DMS53 treated with DMSO at 0.1 percent for 48 hours (cell line): Measurements from ENCODE around the gene TRMT10B.

Experiments
- DNase-seq: peaks from one replicate; lab custom pipeline; 2025; ENCODE audit not compliant: unreplicated experiment; lab: John Stamatoyannopoulos, UW

TRMT10B gene, protein sequence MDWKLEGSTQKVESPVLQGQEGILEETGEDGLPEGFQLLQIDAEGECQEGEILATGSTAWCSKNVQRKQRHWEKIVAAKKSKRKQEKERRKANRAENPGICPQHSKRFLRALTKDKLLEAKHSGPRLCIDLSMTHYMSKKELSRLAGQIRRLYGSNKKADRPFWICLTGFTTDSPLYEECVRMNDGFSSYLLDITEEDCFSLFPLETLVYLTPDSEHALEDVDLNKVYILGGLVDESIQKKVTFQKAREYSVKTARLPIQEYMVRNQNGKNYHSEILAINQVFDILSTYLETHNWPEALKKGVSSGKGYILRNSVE

DNA sequence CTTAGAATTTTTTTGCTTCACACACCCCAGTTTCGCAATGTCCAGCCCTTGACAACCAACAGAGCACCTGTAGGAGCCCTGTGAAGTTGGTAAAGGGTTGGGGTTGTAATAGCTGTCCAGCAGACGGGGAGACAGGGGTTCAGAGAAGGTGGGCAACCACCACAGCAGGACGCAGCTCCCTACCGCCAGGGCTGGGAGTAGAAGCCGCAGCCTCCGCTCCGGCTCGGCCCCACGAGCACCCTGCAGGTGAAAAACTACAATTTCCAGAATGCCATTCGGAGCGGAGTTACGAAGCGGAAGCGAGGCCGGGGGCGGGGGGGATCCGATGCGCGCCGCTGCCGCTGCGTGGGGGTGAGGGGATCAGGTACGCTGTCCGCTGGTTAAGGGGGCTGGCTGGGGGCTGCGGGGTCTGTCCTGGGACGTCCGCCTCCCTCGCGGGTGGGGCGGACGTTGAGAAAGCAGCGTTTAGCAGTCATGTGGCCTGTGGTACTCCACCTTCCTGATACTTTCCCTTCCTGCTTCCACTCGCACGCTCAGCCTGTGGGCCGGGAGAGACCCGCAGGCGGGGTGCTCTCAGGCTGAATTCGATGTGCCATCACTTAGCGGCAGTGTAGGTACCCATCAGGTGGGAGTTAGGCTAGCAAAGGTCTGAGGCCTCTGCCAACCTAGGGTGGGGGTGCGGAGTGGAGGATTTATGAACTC is at the start of gene TRMT10B:
TRMT10B (plus strand) TSS at position 317 of the 702 bp plus-strand sequence. CDS start 8,127 bp downstream, outside the sequence.
- peak; percentile 46 for DNase-seq

DNA sequence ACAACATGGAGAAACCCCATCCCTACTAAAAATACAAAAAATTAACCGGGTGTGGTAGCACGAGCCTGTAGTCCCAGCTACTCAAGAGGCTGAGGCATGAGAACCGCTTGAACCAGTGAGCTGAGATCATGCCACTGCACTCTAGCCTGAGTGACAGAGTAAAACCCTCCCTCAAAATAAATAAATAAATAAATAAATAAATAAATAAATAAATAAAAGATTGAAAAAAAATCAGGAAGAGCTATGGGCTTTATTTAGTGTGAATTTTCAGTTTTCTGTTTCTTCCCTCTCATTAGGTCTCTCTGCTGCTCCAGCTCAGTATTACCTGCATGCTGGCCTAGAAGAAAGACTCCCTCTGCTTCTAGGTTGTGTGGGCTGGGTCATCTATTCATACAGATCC is 47.8 kb upstream of the TRMT10B start:
- DNase-seq, result no peak

DNA sequence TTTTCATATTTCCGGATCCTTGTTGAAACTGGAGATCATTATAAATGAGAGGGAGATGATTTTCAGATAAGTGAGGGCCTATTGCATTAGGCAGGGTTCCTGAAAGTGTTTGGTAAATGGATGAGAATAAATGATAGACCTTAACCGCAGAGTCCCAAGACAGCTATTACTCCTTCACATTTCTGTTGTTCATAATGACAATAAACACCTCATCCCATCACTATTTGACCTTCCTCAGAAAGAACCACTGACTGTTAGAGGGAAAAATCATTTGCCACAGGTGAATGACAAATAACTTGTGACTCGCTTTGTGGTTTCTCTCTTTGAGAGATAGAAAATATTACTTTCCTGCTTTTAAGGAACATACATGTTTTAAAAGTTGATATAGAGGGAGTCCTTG is 47.3 kb upstream of the TRMT10B start:
- DNase-seq, result no peak

DNA sequence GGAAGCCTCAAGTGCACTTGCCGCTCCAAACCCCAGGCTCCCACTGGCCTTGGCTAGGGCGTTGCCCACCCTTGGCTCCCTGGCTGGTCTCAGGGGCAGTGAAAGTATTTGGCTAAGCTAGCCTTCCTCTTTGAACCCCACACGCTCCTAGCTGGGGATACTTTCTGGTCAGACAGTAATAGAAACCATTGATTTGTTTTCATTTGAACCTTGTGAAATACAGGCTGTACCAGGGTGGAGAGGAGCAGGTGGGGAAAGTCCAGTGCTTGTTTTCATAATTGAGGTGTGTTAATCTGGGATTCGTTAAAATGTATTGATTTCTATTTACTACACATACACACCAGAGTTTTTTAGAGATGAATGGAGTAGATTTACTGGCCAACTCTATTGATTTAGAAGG is 45.9 kb upstream of the TRMT10B start:
- DNase-seq, result no peak

DNA sequence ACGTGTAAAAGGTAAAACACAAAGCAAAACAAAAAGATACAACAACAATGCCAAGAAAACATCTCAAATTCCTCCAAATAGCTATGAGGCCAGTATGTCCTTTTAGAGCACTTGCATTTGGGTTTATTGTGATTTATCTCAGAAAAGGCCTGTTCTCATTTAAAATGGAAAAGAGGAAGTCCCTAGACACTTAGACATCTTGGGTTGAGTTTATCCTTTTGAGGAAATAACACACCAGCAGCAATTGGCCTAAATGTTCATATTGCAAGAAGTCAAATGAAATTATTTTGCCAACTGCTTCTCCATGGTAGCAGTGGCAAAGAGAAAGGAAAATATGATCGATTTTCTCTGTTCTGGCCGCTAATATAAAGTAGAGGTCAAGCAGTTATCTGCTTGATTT is 43.6 kb upstream of the TRMT10B start:
- no peak for DNase-seq

DNA sequence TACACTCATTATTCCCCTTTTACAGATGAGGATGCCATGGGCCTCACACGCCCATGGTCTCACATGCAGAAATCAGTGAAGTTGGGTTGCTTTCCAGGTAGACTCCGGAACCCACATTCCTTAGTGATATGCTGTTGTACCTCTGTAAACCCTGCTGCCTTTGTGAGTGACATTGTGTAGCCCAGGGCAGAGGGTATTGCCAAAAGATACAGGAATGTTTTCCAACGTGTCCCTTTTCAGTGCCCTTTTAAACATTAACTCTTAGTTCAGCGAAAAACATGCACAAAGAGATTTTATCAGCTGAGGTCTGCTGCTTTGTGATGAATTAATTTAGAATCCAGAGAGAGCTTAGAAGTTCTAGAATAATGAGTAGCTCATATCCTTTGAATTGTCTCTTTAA is 38.3 kb upstream of the TRMT10B start:
- DNase-seq, result no peak

DNA sequence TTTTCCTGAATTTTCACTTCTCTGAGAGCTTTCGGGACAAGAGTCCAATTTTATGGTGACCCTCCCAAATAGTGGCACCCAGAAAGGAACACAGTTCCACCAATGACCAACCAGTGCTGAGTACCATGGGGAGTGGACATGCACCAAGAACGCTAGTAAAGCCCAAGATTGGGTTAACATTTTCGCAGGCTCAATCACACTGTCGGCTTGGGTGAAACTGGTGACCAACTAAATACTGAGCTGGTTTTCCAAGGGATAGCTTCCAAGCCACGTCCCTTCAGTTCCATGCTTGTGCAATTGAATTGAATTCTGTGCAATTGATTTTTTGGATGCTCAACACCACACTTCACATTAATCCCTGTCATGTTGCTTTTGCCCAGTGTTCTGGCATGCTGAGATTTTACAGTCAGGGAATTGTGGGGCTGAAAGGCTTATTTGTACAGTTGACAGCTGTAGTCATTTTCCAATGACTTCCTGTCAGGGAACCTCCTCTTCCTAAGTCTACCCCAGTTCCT is 37.6 kb upstream of the TRMT10B start:
- DNase-seq, result no peak

DNA sequence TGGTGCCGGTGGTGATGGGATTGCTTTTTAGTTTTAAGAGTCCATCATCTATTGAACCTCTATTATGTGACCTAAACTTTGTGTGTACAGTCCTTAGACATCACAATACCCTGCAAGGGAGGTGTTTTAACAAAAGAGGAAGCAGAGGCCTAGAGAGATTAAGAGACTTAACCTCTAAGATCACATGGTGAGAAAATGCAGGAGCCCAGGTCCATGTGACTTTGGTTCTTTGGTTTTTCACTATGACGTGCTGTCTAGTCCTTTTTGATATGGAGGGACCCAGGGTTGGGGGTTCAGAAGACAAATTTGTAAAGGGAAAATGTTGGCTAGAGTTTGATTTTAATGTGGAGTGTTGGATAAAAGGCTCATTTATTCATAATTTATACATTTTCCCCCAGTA is 34.1 kb upstream of the TRMT10B start:
- DNase-seq, result no peak

DNA sequence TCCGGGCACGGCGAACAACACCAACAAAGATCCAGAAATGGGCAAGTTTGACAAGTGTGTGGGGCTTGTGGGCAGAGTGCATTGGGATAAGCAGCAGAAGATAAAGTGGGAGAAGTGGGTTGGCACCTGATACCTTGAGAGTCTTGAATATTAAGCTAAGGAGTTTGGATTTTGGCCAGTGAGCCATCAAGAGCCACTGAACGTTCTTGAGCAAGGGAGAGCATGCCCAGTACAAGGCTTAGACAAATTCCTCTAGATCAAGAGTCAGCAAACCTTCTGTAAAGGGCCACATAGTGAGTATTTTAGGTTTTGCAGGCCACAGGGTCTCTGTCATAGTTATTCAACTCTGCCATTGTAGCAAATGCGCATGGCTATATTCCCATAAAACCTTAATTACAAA is 26.6 kb upstream of the TRMT10B start:
- no peak for DNase-seq

DNA sequence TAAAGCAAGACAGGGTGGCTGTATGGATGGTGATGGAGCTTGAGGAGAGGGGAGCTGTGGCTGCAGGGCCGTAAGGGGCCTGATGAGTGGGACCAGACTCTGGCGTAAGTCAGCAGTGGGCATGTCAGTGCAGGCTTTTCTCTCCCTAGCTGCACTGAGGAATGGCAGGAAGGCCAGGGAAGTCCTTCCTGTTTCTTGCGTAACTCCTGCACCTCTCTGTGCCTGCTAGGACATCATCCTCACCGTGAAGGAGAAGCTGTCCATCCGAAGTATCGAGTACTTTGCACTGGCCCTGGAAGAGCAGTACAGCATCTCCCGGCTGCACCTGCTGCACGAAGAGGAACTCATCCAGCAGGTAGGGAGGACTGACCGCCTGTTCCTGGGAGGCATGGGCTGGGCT is 24.1 kb upstream of the TRMT10B start:
- no peak for DNase-seq

DNA sequence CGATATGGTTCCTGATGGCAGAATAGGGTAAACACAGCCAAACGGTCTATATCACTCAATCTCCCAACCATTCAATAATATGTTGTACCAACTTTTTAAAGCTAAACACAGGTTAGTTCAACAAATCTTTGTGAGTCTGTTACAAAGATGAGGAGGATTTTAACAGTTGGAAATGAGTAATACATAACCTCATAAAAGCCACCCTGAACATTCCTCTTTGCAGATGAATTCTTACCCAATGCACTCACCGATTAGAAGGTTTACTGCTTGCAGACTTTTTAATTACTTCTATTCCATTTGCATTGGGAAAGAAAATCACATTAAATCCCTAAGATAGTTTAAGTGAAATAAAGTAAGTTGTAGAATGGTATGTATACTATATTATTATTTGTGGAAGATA is 23.3 kb upstream of the TRMT10B start:
- no peak for DNase-seq

DNA sequence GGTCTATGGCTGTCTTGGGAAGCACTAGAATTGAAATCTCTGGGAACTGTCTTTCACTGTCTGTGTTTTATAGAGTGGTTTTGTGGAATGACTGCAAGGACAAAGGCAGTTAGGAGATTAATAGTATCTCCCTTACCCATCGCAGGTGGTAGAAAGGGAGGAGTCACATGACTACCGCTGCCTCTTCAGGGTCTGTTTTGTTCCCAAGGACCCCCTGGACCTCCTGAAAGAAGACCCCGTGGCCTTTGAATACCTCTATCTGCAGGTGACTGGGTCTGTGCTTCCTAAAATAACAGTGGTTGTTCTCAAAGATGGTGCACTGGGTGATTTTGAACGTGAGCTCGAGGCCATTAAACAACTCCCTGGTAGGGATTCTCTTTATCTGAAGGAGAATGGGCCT is 22.8 kb upstream of the TRMT10B start:
- no peak for DNase-seq

DNA sequence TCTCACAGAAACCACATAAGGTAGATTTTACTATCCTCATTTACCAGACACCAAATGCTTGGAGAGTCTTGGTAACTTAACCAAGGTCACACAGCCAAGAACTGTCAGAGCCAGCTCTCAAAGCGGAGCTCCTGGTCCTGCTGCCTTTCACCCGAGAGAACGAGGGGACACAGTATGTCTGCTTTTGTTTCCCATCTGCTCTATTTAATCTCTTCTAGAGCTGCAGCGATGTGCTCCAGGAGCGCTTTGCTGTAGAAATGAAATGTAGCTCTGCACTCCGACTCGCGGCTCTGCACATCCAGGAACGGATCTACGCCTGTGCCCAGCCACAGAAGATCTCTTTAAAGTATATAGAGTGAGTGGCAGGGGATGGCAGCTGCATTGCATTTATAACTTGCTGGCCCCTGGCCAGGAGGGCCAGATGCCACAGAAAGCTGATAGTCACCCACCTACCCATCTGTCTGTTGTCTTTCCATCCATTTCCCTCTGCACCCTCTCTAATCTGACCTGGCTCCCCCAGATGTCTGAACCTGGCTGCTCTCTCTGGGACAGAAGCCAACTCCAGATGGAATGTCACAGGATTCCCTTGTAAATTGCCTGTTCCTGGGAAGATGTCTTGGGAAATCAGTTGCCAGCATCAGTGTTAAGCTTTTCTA is 21.4 kb upstream of the TRMT10B start:
- DNase-seq, result no peak

DNA sequence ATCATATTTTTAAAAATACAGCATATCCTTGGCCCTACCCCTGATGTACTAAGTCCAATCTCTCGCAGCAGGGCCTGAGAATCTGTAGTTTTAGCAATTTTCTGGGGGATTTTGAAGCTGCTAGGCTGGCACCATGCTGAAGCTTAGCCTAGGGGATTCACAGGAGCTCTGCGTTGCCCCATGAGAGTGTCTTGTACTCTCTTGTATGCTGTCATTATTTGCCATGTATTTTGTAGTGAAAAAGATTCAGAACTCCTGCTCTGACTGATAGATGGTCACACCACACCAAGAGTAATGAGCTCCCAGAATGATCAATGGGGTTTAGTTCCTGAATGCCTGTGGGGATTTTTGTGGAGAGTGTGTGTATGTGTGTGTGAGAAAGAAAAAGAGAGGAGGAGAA is 20.7 kb upstream of the TRMT10B start:
- DNase-seq, result no peak

DNA sequence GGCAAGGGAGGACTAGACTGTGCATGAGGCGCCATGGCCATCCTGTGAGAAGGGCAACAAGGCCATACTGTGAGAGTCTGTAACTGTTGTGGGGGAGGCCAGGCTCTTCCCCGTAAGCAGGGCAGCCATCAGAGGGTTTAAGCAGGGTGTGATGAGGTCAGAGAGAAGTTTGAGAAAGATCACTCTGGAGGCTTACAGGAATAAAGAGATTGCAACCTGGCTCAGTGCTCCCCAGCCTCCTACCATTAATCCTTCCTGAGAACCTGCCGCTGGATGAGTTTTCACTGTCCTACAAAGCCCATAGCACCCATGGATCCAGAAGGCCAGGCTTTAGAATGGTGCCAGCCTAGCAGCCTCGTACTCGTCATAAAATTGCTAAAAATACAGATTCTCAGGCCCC is 14.4 kb upstream of the TRMT10B start:
- DNase-seq, result no peak

DNA sequence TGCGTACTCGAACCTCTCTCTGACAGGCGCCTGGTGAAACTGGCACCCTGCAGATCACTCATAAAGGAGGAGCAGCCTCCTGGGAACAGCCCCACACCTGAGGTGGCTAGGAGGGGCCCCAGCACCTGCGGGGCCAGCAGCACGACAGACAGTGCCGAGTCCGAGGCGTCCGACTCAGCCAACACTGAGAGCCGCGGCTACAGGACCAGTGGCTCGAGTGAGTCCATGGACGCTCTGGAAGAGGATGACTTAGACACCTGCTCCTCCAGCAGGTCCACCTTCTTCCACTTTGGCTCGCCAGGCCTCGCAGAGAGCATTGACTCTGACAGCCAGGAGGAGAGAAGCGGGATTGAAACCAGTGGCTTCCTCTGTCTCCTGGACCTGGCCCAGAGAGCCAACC is 13.5 kb upstream of the TRMT10B start:
- DNase-seq, result no peak

DNA sequence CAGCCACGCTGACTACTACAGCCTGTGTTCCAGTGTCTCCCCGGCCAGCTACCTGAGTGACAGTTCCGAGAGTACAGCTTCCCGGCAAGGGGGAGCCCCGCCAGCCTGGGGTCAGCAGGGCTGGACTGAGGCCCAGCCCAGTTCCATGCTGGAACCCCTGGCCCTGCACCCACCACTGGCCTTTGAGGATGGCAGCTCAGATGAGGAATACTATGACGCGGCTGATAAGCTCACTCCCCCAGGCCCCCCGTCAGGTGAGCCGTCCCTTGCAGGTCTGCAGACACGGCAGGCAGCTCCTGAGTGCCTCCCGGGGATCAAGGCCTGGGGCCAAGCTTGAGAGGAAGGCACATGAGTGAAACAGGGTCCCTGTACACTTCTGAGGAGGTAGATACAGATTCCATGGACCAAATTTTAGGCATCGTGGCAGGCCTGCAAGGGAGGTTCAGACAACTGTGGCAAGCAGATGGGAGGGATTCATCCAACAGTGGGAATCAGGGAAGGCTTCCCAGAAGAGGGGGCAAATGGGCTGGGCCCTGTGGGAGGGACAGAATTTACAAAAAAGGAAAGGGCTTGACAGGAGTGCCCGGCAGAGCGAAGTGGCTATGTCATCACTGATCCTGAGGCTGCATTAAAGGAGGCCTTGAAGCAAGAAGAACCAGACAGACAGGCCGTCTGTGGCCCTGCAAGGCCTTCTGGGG is 12.8 kb upstream of the TRMT10B start:
- no peak for DNase-seq

DNA sequence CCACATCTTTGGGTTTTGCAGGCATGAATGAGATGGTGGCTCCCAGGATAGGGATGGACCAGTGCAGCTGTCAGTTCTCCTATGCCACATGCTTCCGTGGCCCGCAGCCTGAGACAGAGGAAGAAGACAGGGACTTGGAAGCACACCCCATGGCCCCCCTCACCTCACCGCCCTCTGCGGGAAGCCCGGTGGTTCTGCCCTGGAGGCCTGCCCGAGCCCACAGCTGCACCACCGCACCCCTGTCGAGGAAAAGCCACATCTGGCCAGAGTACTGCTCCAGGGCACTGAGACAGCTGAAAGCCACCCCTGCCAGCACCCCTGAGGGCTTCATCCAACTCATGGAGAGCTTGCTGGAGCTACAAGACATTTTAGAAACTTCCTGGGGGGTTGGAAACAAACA is 7.6 kb upstream of the TRMT10B start:
- no peak for DNase-seq

DNA sequence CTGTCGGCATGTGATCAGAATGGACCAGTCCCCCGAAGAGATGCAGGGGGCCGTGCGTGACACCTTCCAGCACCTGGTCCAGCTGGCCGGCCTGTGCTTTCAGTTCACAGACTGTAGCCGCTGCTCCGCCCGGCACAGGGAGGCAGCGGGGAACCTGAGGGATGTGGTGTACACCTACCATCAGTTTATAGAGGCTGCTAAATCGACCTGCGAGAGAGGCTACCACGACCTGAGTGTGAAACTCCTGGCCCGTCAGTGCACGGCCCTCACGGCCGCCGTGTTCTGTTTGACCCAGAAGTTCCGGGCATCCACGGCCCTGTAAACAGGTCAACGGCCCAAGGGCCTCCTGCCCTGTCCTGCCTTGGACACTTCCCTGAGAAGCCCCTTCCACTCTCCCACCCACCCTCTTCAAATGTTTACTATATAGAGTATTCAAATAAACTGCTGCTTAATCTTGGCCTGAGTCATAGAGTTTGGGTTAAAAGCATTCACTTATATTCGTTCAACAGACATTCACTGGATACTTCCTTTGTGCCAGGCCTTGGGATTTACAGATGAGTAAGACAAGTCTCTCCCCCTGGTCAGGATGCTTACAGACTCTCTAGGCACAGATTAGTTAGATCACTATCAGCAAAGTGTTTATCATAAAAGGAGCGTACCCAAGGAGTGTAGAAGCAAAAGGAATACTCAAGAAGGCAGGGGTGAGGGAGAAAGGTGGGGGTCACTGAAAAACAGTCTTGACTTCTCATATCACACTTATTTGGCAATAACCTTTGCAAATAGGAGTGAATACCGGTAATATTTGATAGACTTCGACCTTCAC is 6.9 kb upstream of the TRMT10B start:
- DNase-seq, result no peak

DNA sequence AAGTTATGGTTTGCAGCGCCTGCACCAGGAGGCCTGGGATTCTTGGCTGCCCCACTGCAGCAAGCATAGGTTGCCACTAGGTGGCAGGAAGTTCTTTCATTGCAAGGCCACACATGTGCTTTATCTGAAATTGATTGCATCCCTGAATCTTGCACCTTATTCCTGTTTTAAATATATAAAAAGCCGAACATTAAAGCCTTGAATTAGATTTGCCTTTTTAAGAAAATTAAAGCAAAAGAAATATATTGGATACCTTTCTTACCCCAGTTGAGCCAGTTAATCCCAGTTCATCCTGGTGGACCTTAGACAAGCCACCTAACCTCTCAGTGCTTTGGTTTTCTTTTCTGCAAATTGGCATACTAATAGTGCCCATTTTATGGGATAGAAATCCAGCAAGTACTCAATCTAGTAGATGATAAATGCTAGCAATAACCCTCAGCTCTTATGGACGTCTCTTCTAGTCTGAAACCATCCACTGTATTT is 6.3 kb upstream of the TRMT10B start:
- peak; percentile 24 for DNase-seq
